NCI-H524 (cell line): ENCODE measurements around the gene IFNL4.
"Not testable (repeated sequence)": the region's sequence is repeated elsewhere in the genome, so short reads cannot be mapped to it uniquely, and the experiment has no call there.

ENCODE experiments used
- DNase-seq, 2 experiments: peaks; one replicate each; lab custom pipeline; 2025; lab: John Stamatoyannopoulos, UW

The IFNL4 gene

DNA sequence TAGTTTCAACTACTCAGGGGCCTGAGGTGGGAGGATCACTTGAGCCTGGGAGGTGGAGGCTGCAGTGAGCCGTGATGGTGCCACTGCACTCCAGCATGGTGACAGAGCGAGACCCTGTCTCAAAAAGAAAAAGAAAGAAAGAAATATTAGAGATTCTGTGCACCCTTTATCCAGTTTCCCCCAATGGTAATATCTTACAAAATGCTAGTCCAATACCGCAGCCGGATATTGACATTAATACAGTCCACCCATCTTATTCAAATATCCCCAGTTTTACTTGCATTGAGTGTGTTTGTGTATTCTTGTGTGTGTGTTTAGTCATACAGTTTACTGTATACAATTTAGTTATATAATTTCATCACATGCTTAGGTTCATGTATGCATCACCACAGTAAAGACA, 8.6 kb upstream of the IFNL4 start:
- DNase-seq: no peak

DNA sequence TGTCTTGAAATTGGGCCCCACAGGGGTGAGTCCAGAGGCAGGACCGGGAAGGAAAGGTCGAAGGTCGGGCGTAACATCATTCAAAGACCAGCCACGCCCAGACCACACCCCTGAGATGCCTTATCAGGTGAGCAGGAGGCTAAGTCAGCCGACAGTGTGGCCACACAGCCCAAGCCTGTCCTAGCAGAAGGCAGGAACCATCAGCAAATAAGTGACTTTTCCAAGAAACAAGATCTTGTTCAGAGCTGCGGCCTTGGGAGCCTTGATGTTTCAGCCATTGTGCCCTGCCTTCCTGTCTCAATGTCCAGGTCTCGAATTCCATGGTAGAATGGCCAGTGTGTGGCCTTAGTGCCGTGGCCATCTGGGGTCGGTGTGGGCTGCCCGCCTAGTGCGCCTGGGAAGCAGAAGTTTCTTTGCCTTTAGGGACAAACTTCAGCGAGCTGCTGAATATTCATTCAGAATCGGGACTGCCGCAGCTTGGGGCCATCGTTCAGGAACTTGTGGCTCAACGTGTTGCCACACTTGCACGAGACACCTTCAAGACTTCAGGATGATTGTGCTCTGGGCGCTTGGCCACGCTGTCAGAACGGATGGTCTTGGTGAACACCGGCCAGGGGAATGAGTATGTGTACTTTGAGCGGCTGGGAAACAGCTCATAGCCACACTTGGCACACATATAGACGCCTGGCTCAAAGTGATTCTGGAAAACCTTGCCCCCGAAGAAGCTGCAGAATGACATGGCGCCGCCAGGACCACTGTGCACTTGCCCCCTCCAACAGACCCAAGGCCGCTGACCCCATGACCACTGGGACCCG, 6.1 kb upstream of the IFNL4 start:
- no peak for DNase-seq

DNA sequence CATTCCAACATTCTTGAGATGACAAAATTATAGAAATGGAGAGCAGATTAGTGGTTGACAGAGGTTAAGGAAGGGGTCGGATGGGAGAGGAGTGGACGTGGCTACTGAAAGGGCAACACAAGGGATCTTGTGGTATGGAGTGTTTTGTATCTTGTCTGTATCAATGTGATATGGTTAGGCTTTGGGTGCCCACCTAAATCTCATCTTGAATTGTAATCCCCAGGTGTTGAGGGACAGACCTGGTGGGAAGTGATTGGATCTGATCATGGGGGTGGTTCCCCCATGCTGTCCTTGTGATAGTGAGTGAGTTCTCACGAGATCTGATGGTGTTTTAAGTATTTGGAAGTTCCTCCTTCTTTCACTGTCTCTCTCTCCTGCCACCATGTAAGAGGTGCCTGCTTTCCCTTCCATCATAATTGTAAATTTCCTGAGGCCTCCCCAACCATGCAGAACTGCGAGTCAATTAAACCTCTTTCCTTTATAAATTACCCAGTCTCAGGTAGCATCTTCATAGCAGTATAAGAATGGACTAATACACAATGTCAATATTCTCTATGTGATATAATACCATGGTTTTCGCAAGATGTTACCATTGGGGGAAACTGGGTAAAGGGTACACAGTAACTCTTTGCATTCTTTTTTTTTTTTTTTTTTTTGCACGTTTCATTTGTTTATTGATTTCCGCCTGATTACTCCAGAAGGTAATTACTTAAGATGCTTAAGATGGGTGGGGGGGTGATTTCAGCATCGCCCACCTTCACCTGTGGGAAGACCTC, 4.9 kb upstream of the IFNL4 start:
- DNase-seq: no peak

- peak in 1 of 2 experiments; percentile 56 for DNase-seq
Observed at GRCh38 chr19:39252458-39252857, 3.8 kb upstream of the IFNL4 start.

DNA sequence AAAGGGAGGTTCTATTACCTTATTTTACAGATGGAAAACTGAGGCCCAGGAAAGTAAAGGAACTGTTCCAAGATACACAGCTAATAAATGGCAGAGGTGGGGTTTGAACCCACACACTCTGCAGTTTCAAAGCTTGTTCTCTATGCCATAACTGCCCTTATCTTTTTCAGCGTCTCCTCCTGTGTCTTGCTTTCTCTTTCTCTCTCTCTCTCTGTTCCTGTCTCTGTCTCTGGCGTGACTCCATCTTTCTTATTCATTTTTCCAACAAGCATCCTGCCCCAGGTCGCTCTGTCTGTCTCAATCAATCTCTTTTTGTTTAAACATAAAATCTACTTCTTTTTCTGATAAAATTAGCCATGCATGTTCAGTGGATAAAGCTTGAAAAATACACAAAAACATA, 3.2 kb upstream of the IFNL4 start:
- DNase-seq: no peak

GRCh38 chr19:39251081-39251480, 2.4 kb upstream of the IFNL4 start:
- DNase-seq: no peak

GRCh38 chr19:39247701-39248664, 673 bp downstream of the IFNL4 start:
- DNase-seq: peak in 1 of 2 experiments; percentile 21

- DNase-seq: peak; percentile 49 to 70
Observed at GRCh38 chr19:39246951-39247669, 1.5 kb downstream of the IFNL4 start.

DNA sequence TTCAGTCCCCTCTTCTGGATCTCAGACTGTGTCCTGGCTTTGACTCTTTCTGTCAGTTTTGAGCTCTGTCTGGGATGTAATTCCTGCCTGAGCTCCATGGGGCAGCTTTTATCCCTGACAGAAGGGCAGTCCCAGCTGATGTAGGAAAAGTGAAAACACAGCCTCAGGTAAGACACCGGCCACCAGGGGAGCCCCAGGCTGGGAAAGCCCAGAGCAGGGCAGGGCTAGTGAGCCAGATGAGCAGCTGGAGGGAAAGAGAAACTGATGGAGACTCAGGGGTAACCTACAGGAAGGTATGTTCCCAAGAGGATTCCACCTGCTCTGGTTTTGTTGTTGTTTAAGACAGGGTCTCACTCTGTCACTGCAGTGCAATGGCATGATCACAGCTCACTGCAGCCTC, 3.5 kb downstream of the IFNL4 start:
- DNase-seq: not testable (repeated sequence)

GRCh38 chr19:39244410-39245100, 4.1 kb downstream of the IFNL4 start, which contains the start of gene IFNL3:
Gene IFNL3 (minus strand): TSS chr19:39245006. CDS start chr19:39244967, 39 bp downstream.
- DNase-seq: not testable (repeated sequence)

GRCh38 chr19:39243741-39244140, 4.9 kb downstream of the IFNL4 start:
- not testable (repeated sequence) for DNase-seq

DNA sequence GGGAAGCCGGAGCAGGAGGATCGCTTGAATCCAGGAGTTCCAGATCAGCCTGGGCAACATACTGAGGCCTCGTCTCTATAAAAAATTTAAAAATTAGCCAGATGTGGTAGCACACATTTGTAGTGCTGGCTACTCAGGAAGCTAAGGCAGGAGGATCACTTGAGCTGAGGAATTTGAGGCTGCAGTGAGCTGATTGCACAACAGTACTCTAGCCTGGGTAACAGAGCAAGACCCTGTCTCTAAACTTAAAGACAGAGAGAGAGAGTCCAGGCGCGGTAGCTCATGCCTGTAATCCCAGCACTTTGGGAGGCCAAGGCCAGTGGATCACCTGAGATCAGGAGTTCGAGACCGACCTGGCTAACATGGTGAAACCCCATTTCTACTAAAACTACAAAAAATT, 8.2 kb downstream of the IFNL4 start:
- DNase-seq: no peak

DNA sequence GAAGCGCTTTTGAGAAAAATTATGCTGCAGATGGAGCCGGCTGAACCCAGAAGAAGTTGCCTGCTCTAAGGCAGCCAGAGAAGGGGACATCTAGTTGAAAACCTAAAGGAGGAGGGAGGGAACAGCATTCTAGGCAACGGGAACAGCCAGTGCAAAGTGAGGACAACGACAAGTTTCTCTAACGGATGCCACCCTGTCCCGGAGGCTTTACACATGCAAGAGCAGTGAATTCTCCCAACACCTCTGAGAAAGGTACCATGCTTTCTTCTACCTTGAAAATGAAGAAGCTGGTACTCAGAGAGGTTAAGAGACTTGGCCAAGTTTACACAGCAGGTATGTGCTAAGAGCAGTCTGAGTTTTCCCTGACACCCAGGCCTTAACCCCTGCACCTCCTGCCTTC, 9.7 kb downstream of the IFNL4 start:
- no peak for DNase-seq

DNA sequence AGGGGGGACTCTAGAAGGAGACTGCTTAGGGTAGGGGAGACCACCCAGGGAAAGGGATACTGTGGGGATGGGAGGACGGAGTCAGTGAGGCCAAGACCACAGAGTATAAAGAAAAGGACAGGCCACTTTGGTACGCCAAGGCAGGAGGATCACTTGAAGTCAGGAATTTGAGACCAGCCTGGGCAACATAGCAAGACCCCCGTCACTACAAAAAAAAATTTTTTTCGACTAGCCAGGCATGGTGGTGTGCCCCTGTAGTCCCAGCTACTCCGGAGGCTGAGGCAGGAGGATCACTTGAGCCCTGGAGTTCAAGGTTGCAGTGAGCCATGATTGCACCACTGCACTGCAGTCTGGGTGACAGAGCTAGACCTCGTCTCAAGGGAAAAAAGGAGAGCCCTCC, 10.4 kb downstream of the IFNL4 start:
- no peak for DNase-seq

GRCh38 chr19:39237200-39238184, 11.2 kb downstream of the IFNL4 start:
- no peak for DNase-seq

DNA sequence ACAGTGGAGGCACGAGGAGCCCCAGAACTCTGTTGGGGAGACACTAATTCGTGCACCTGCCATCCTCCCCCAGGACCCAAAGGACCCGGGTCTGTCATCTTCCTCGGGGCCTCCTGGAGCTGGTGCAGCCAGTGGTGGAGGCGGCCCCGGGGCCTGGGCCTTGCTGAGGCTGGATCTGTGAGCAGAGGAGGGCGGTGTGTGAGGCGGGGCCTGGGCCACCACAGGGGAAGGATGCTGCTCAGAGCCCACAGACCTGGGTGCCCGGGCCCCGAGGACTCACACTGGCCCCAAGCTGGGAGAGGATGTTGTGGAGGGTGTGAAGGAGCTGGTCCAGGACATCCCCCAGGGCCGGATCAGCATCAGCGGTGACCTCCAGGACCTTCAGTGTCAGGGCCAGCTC, 12.1 kb downstream of the IFNL4 start:
- no peak for DNase-seq

GRCh38 chr19:39232708-39233107, 15.9 kb downstream of the IFNL4 start:
- DNase-seq: no peak

- no peak for DNase-seq
Observed at GRCh38 chr19:39230096-39230764, 18.4 kb downstream of the IFNL4 start.

DNA sequence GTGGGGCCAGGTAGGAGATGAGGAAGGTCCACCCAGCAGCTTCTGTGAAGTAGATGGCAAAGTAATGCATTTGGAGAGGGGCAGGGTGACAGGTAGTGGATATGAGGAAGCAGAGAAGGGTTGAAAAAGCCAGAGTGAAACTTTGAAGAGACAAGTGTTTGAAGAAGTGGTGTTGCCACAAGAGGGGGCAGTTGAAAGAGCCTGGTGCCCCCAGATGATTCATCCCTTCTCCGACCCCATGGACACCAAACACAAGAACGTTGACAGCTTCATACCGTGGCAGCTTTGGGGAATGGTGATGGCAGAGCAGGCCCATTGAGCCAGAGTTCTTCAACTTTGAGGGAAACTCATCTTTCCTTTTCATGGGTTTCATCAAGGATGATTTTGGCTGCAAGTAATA, 23.7 kb downstream of the IFNL4 start:
- peak in 1 of 2 experiments; percentile 16 for DNase-seq
